Mammary epithelial cell (primary cell): ENCODE results near the gene SFMBT2.

ENCODE experiments used
- EZH2 ChIP-seq: IDR thresholded peaks from 2 replicates; pipeline ENCODE4 v1.6.1; 2012; ENCODE audit warnings: low read length, inconsistent platforms, borderline replicate concordance
- TF ChIP-seq, protein P1 (sequence below), 2 donors: IDR thresholded peaks in 1 of 2; conservative IDR thresholded peaks in 1 of 2; 2 replicates each; pipeline ENCODE4 v1.5.1; 2011 to 2012; ENCODE audit warnings: inconsistent platforms in 2 of 2, low read length in 2 of 2, mild to moderate bottlenecking in 2 of 2, control low read depth in 1 of 2, low read depth in 1 of 2; ENCODE audit not compliant: insufficient read depth in 1 of 2; ENCODE audit errors: extremely low read depth in 1 of 2

GRCh38 chr10:7412237-7412927 lies 1.5 kb upstream of the SFMBT2 start:
- TF ChIP-seq, protein P1, sequence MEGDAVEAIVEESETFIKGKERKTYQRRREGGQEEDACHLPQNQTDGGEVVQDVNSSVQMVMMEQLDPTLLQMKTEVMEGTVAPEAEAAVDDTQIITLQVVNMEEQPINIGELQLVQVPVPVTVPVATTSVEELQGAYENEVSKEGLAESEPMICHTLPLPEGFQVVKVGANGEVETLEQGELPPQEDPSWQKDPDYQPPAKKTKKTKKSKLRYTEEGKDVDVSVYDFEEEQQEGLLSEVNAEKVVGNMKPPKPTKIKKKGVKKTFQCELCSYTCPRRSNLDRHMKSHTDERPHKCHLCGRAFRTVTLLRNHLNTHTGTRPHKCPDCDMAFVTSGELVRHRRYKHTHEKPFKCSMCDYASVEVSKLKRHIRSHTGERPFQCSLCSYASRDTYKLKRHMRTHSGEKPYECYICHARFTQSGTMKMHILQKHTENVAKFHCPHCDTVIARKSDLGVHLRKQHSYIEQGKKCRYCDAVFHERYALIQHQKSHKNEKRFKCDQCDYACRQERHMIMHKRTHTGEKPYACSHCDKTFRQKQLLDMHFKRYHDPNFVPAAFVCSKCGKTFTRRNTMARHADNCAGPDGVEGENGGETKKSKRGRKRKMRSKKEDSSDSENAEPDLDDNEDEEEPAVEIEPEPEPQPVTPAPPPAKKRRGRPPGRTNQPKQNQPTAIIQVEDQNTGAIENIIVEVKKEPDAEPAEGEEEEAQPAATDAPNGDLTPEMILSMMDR (conservative IDR thresholded peaks at IDR 0.05 in 1 of 2, IDR thresholded peaks at IDR 0.05 in 1 of 2; ENCODE audit: extremely low read depth in 1 of 2, insufficient read depth in 1 of 2, low read depth in 1 of 2, low read length in 2 of 2), result no peak
- peak; percentile 13 for TF ChIP-seq EZH2
